ENCODE data around the gene MYOCD. TPM values are rescaled to one million over a fixed set of nuclear protein-coding genes. Genes with fewer than 3 reads are reported as not detected.
A peak's percentile ranks its signal among the peaks of the same experiment; 100 is the strongest.

The MYOCD gene
- total and polyA plus RNA-seq, 2 donors: 59.4 to 59.5 TPM

DNA sequence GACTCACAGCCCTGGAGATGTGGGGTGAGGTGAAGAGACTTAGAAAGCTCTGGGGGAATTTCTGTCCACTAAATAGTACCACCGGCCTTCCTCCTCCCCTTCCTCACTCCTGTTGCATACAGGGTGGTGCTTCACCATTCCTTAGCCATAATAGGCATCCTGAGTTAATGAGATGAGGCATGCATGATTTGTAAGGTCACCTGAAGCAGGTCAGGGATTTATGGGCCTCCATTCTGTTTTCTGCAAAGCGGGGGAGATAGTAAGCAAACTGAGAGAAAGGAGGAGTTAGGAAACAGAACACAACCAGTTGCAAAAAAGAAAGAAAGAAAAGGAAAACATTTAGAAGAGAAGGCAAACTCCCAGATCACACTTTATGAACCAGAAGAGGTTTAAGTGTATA is 9.3 kb upstream of the MYOCD start:
- WGBS: 95% methylated on average over 2 of the region's 2 CpGs
- Histone ChIP-seq H3K27ac (ENCODE audit: low read depth) (no peak overlapping the region), H3K4me3 (ENCODE audit: low read depth, low read length) (no peak overlapping the region), H3K36me3 (ENCODE audit: insufficient read depth) (no peaks in the 10 kb centered on the region), H3K4me1 (ENCODE audit: insufficient read depth) (no peaks in the 10 kb centered on the region)
- DNase-seq (ENCODE audit: extremely low spot score): no peak

DNA sequence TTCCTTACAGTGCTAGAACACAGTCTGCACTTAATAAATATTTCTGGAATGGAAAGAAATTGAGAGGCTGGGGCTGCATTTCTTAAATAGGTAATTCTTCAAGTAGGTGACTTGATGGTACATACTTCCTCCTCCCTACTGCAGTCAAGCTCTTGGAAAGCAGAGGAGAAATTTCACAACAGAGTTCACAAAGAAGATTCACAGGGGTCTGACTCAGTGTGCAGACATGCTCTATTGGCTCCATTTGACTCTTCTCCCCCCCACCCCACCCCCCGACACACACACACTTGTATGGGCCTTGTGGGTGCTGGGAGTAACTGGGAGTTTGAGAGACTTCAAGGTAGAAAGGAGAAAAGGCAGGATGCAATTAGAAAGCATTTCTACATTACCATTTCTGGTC is 6.2 kb upstream of the MYOCD start:
- 87% methylated on average over 1 of the region's 1 CpG for WGBS
- no peak overlapping the region for H3K27ac ChIP-seq (ENCODE audit: low read depth)
- no peak overlapping the region for H3K4me3 ChIP-seq (ENCODE audit: low read depth, low read length)
- H3K36me3 ChIP-seq (ENCODE audit: insufficient read depth): no peaks in the 10 kb centered on the region
- no peaks in the 10 kb centered on the region for H3K4me1 ChIP-seq (ENCODE audit: insufficient read depth)
- no peak for DNase-seq (ENCODE audit: extremely low spot score)

DNA sequence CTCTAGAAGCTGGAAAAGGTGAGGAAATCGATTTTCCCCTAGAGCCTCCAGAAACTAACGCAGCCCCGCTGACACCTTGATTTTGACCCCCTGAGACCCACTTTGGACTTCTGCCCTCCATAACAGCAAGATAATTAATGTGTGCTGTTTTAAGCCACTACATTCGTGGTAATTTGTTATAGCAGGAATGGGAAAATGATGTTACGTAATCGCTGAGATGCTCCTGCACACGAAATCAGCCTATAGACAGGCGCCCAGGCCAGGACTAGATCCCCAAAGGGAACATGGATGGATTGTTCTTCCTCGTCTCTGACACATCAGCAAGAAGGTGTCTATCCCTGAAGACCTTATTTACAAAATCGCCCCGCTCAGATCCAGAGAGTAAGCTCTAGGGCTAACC is 1.4 kb upstream of the MYOCD start:
- peak overlapping the region; percentile 41 for H3K27ac ChIP-seq (ENCODE audit: low read depth)
- no peak for DNase-seq (ENCODE audit: extremely low spot score)
- H3K4me1 ChIP-seq (ENCODE audit: insufficient read depth): no peaks in the 10 kb centered on the region
- H3K36me3 ChIP-seq (ENCODE audit: insufficient read depth): no peaks in the 10 kb centered on the region
- 61% methylated on average over 11 of the region's 11 CpGs for WGBS
- H3K4me3 ChIP-seq (ENCODE audit: low read depth, low read length): no peak overlapping the region

DNA sequence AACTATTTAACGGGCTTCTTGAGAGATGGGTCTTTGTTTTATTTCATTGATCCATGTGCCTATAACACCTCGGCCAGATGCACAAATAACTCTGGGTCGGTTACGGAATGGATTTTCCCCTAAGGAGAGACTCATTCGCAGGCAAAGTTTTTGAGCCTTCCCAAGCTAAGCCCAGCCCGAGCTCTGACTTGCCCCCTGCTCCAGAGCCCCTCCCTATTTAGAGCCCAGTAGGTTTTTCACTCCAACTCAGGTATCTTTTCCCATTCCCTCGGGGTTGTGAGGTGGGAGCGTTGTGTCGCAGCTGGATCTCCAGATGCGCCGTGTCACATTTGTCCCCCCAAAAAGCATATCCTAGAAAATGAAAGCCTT is 812 bp upstream of the MYOCD start:
- Histone ChIP-seq H3K4me1 (ENCODE audit: insufficient read depth) (no peaks in the 10 kb centered on the region), H3K27ac (ENCODE audit: low read depth) (no peak overlapping the region), H3K36me3 (ENCODE audit: insufficient read depth) (no peaks in the 10 kb centered on the region), H3K4me3 (ENCODE audit: low read depth, low read length) (peak overlapping the region; percentile 54)
- 5% methylated on average over 11 of the region's 11 CpGs for WGBS
- DNase-seq (ENCODE audit: extremely low spot score): no peak

DNA sequence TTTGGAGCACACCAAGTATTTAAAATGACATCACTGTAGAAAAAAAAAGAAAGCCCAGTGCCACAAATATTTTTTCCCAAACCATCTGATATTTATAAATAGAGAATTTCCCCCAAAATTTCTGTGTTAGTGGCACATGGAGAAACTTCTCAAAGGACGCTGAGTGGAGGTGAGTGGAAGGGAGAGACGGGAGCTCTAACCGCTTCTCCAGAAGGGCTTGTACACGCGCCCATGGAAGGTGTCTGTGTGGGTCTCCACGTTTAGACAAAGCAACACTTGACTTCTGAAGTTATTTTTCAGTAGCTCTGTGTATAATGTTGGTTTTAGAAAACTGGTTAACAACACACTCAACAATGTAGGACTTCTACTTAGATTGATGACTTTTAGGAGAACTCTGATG is 1.0 kb downstream of the MYOCD start:
- DNase-seq (ENCODE audit: extremely low spot score): no peak
- no peaks in the 10 kb centered on the region for H3K4me1 ChIP-seq (ENCODE audit: insufficient read depth)

DNA sequence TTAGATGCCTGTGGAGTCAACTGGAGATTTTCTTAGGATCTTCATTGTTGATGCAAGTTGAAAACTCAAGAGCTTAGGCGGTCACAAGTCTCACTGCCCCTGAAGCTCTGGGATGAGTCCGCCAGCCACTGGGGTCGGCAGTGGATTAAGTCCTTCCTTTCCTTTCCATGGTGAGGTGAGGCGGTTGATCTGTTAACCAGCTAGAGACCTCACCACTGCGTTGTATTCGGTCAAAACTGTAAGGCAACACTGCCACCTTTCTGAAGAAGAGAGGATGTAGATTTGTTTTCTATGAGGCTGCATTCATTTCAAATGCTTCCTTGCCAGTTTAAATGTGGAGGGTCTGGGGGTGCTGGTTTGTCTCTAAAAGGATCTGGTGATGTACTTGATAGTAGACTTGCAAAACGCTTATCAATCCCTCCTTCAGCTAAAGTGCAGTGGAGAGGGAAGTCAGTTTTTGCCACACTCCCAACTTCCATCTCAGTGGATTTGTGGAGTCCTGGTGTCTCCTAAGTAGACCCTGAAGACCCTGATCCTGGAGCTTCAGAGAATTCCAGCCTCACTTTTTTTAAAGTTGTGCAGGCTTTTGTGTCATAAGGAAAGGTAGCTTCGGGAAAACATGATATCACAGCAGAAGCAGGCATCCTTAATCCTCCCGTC is 1.7 kb downstream of the MYOCD start:
- Histone ChIP-seq H3K27ac (ENCODE audit: low read depth) (no peak overlapping the region), H3K4me3 (ENCODE audit: low read depth, low read length) (peak overlapping the region; percentile 54), H3K4me1 (ENCODE audit: insufficient read depth) (no peaks in the 10 kb centered on the region), H3K36me3 (ENCODE audit: insufficient read depth) (no peaks in the 10 kb centered on the region)
- WGBS: 8% methylated on average over 9 of the region's 9 CpGs
- peak; percentile 39 for DNase-seq (ENCODE audit: extremely low spot score)

More for the DNA sequence above, 1.0 kb downstream of the MYOCD start:
- H3K4me3 ChIP-seq (ENCODE audit: low read depth, low read length): peak overlapping the region; percentile 54
- 36% methylated on average over 6 of the region's 6 CpGs for WGBS
- no peaks in the 10 kb centered on the region for H3K36me3 ChIP-seq (ENCODE audit: insufficient read depth)
- no peak overlapping the region for H3K27ac ChIP-seq (ENCODE audit: low read depth)

DNA sequence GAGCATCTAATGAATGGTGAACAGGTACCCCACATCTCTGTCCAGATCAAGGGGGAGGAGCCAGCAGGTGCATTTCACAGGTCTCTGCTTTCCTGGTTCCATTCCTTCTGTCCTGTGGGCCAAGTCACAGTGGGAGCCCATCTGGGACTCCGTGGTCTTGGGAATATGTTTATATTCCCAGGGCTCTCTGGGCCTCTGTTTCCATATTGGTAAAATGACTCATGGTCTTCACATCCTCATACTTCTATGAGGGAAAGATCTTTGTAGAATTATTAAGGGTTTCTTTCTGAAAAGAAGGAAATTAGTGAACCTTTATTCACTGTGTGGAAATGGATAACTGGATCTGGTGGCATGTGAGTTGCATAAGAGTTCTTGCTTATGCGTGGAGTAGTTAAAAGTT is 6.2 kb downstream of the MYOCD start:
- no peaks in the 10 kb centered on the region for H3K4me1 ChIP-seq (ENCODE audit: insufficient read depth)
- no peaks in the 10 kb centered on the region for H3K36me3 ChIP-seq (ENCODE audit: insufficient read depth)
- H3K4me3 ChIP-seq (ENCODE audit: low read depth, low read length): no peak overlapping the region
- no peak for DNase-seq (ENCODE audit: extremely low spot score)
- 69% methylated on average over 2 of the region's 2 CpGs for WGBS
- no peak overlapping the region for H3K27ac ChIP-seq (ENCODE audit: low read depth)

DNA sequence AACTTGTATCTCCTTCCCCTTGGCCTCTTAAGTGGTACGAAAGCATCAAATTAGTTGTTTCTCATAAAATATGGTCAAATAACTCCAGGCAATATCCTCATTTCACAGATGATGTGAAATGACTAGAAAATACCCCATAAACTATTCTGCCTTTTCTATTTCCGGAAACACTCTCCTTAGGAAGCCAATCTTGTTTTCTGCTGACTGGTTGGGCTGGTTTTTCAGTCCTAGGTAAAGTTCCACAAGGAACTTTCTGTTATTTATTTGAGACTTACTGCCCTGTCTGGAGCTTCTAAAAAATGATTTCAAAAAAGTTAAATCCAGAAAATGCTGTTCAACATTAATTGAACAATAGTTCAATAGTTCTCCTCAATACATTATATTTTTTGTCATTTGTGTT is 7.3 kb downstream of the MYOCD start:
- WGBS: 74% methylated on average over 2 of the region's 2 CpGs
- H3K4me1 ChIP-seq (ENCODE audit: insufficient read depth): no peaks in the 10 kb centered on the region
- H3K4me3 ChIP-seq (ENCODE audit: low read depth, low read length): no peak overlapping the region
- no peaks in the 10 kb centered on the region for H3K36me3 ChIP-seq (ENCODE audit: insufficient read depth)
- DNase-seq (ENCODE audit: extremely low spot score): no peak
- H3K27ac ChIP-seq (ENCODE audit: low read depth): no peak overlapping the region

DNA sequence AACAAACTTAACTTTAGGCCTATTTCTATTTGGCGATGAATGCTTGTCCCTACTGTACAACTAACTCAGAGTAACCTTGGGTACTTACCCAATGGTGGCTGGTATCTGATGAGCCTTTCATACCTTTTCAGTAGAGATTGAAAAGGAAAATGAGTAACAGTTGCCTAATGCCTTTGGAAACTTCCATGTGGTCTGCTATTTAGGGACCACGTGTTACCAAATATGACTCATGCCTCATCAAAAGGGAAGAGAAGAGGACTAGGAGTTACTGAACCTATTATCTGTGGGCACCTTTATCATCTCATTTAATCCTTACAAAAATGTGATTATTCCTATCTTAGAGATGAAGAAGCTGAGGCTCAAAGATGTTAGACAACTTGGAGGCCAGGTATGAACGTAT is 8.1 kb downstream of the MYOCD start:
- no peak overlapping the region for H3K27ac ChIP-seq (ENCODE audit: low read depth)
- H3K36me3 ChIP-seq (ENCODE audit: insufficient read depth): no peaks in the 10 kb centered on the region
- no peak overlapping the region for H3K4me3 ChIP-seq (ENCODE audit: low read depth, low read length)
- H3K4me1 ChIP-seq (ENCODE audit: insufficient read depth): no peaks in the 10 kb centered on the region
- no peak for DNase-seq (ENCODE audit: extremely low spot score)
- WGBS: 67% methylated on average over 3 of the region's 3 CpGs

DNA sequence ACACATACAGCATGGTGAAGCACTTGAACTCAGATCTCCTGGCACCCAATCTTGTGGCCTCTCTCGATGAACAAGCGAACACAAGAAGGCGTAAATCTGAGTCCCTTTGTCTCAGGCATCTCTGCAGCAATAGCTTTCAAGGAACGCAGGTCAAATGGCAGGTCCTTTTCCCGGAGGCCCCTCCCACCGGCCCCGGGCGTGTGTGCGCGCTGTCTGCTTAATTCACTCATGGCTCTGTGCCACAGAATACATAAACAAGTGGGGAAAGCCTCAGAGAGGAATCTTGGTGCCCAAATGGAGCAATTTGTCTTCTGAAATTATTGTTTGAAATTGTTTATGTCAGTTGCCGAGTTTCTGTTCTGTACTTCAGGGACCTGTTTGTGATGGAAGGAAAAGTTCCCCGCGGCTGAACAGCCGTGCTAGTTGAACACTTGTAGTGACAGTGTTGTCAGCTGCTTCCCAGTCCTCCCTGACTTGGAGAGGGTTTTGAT is 14.8 kb downstream of the MYOCD start:
- no peaks in the 10 kb centered on the region for H3K36me3 ChIP-seq (ENCODE audit: insufficient read depth)
- no peaks in the 10 kb centered on the region for H3K4me1 ChIP-seq (ENCODE audit: insufficient read depth)
- peak overlapping the region; percentile 1 for H3K4me3 ChIP-seq (ENCODE audit: low read depth, low read length)
- WGBS: 30% methylated on average over 14 of the region's 14 CpGs
- DNase-seq (ENCODE audit: extremely low spot score): no peak
- peak overlapping the region; percentile 24 for H3K27ac ChIP-seq (ENCODE audit: low read depth)

DNA sequence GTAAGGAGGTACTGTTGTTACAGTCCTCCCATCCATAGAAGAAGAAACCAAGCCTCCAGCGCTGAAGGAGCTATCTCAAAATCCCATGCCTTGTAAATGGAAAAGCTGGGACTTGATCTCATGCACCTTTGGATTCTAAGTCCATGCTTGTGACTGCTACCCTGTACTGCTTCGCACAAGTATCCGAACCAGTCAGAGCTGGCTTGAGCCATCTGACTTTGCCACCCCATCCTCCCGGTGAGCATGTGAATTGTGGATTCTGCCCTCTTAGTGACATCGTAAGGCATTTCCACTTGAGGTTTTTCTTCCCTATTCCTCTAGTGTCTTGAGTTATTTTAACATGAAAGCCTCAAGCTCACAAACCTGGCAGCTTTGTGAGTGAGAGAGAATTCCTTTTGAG is 15.3 kb downstream of the MYOCD start:
- no peaks in the 10 kb centered on the region for H3K4me1 ChIP-seq (ENCODE audit: insufficient read depth)
- peak overlapping the region; percentile 1 for H3K4me3 ChIP-seq (ENCODE audit: low read depth, low read length)
- no peaks in the 10 kb centered on the region for H3K36me3 ChIP-seq (ENCODE audit: insufficient read depth)
- peak overlapping the region; percentile 24 for H3K27ac ChIP-seq (ENCODE audit: low read depth)
- WGBS: 63% methylated on average over 5 of the region's 5 CpGs
- no peak for DNase-seq (ENCODE audit: extremely low spot score)

DNA sequence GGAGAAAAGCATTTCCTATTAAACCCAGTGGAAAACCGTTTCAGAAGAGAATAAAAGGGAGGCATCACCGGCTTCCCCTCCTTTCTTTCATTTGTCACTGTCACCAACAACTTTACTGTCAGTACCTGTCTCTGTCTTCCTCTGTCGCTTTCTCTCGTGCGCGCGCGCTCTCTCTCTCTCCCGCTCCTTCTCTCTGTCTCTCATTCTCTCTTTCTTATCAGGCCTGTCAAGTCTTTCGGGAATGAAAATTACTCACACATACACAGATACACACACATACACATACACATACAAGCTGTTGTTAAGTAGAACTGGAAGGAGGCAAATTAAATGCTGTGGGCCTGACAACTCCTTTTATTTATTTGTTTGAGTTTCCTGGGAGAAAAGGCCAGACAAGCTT is 17.6 kb downstream of the MYOCD start:
- Histone ChIP-seq H3K36me3 (ENCODE audit: insufficient read depth) (no peaks in the 10 kb centered on the region), H3K27ac (ENCODE audit: low read depth) (no peak overlapping the region), H3K4me3 (ENCODE audit: low read depth, low read length) (no peak overlapping the region), H3K4me1 (ENCODE audit: insufficient read depth) (no peaks in the 10 kb centered on the region)
- no peak for DNase-seq (ENCODE audit: extremely low spot score)
- WGBS: 64% methylated on average over 10 of the region's 10 CpGs

DNA sequence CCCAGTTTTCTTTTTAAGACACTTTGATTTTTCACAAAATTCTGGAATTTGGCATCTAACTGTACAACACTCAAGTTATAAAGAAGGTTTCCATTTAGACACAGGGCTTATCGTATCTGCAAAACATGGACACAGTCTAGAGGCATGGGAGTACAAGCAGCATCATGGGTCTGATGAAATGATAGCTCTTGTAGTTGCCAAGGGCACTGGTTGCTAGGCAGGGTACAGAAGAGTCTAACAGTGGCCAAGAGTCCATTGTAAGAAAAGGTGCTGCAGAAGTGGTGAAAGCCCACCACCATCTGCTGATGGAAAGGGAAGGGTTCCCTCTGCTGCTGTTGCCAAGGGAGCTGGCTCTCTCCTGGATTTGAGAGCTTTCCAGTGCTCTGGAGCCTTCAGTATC is 20.8 kb downstream of the MYOCD start:
- H3K36me3 ChIP-seq (ENCODE audit: insufficient read depth): no peaks in the 10 kb centered on the region
- H3K4me1 ChIP-seq (ENCODE audit: insufficient read depth): no peaks in the 10 kb centered on the region
- no peak for DNase-seq (ENCODE audit: extremely low spot score)
- no peak overlapping the region for H3K4me3 ChIP-seq (ENCODE audit: low read depth, low read length)
- no peak overlapping the region for H3K27ac ChIP-seq (ENCODE audit: low read depth)
- 86% methylated on average over 1 of the region's 1 CpG for WGBS

DNA sequence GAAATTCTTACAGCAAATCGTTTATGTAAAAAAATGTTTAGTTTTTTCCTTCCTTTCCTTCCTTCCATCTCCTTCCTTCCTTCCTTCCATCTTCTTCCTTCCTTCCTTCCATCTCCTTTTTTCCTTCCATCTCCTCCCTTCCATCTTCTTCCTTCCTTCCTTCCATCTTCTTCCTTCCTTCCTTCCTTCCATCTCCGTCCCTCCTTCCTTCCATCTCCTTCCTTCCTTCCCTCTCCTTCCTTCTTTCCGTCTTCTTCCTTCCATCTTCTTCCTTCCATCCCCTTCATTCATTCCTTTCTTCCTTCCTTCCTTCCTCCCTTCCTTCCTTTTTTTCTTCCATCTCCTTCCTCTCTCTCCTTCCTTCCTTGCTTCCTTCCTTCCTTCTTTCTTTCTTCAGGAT is 22.7 kb downstream of the MYOCD start:
- WGBS: 88% methylated on average over 3 of the region's 3 CpGs
- no peaks in the 10 kb centered on the region for H3K4me1 ChIP-seq (ENCODE audit: insufficient read depth)

DNA sequence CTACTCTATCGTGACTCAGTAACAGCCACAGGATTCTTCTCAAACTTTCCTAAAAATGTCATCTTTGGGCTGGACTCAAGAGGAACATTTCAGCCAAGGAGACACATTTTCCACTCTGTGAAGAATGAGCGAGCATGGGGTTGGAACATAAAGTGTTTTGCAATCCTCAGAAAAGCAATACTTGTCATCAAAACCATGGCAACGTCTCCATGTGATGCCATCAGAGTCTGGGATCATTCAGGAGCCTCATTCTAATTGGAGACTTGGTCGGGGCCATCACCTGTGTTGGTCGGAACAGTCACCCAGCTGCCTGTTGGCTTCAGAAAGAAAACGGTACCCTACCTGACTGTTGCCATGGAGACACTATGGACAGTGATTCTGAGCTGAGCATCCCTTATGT is 25.5 kb downstream of the MYOCD start:
- H3K4me1 ChIP-seq (ENCODE audit: insufficient read depth): no peaks in the 10 kb centered on the region
- DNase-seq (ENCODE audit: extremely low spot score): no peak
- WGBS: 66% methylated on average over 6 of the region's 6 CpGs

More for the DNA sequence above, 22.7 kb downstream of the MYOCD start:
- no peak for DNase-seq (ENCODE audit: extremely low spot score)
- Histone ChIP-seq H3K4me3 (ENCODE audit: low read depth, low read length) (no peak overlapping the region), H3K36me3 (ENCODE audit: insufficient read depth) (no peaks in the 10 kb centered on the region), H3K27ac (ENCODE audit: low read depth) (no peak overlapping the region)

More for the DNA sequence above, 25.5 kb downstream of the MYOCD start:
- Histone ChIP-seq H3K27ac (ENCODE audit: low read depth) (no peak overlapping the region), H3K36me3 (ENCODE audit: insufficient read depth) (no peaks in the 10 kb centered on the region), H3K4me3 (ENCODE audit: low read depth, low read length) (no peak overlapping the region)
